Spleen (tissue), 11 donors: ENCODE results near the gene ANKRD6. TPM values are rescaled to one million over a fixed set of nuclear protein-coding genes. Genes with fewer than 3 reads are reported as not detected.

Source experiments
- DNase-seq: peaks from one replicate; pipeline ENCODE4 v3.0.0-alpha.2; 2020
- H3K27ac ChIP-seq, 8 donors: fragments of 200-600 bp; sonication (generic) in 7 of 8; 1 replicate in 4 of 8; 2 replicates in 4 of 8; pipeline versions ENCODE4 v1.5.0 to v1.8.0; 2016 to 2021; ENCODE audit warnings: inconsistent platforms in 4 of 8, mild to moderate bottlenecking in 4 of 8, moderate library complexity in 1 of 8
- H3K27me3 ChIP-seq, 7 donors: fragments of 200-600 bp; sonication (generic) in 6 of 7; replicated peaks in 1 of 7; 1 replicate in 4 of 7; 2 replicates in 3 of 7; pipeline versions ENCODE4 v1.5.0 to v1.8.0; 2016 to 2021; ENCODE audit warnings: inconsistent platforms in 3 of 7, mild to moderate bottlenecking in 1 of 7
- H3K36me3 ChIP-seq, 6 donors: fragments of 200-600 bp; sonication (generic) in 5 of 6; 1 replicate in 4 of 6; 2 replicates in 2 of 6; pipeline versions ENCODE4 v1.5.0 to v1.8.0; 2016 to 2021; ENCODE audit warnings: inconsistent platforms in 2 of 6
- H3K4me1 ChIP-seq, 6 donors: fragments of 200-600 bp; sonication (generic) in 5 of 6; 1 replicate in 3 of 6; 2 replicates in 3 of 6; pipeline versions ENCODE4 v1.5.0 to v1.8.0; 2016 to 2021; ENCODE audit warnings: inconsistent platforms in 3 of 6
- H3K4me3 ChIP-seq, 8 donors: fragments of 200-600 bp; sonication (generic) in 7 of 8; 1 replicate in 4 of 8; 2 replicates in 4 of 8; pipeline versions ENCODE4 v1.5.0 to v1.8.0; 2016 to 2021; ENCODE audit warnings: inconsistent platforms in 4 of 8, mild to moderate bottlenecking in 4 of 8, moderate library complexity in 2 of 8
- H3K9me3 ChIP-seq, 8 donors: fragments of 200-600 bp; sonication (generic) in 7 of 8; 1 replicate in 4 of 8; 2 replicates in 4 of 8; pipeline versions ENCODE4 v1.5.0 to v1.8.0; 2016 to 2021; ENCODE audit warnings: inconsistent platforms in 4 of 8
- POLR2A ChIP-seq, 3 donors: fragments of 450-650 bp; IDR thresholded peaks; one replicate each; pipeline ENCODE4 v1.5.1; 2017; ENCODE audit warnings: antibody characterized with exemption in 3 of 3, mild to moderate bottlenecking in 1 of 3
- POLR2AphosphoS5 ChIP-seq, 3 donors: sonication (generic); formaldehyde crosslinking; IDR thresholded peaks; one replicate each; pipeline ENCODE4 v1.5.1; 2017; ENCODE audit warnings: antibody characterized with exemption in 3 of 3
- WGBS, 5 donors: extraction: QIAGEN DNeasy Blood & Tissue Kit in 3 of 5; methylation state at CpG; one replicate each; pipeline versions ENCODE4 v1.1.5 to v1.1.7; 2013 to 2018; 5-methylcytosine and 5-hydroxymethylcytosine counted together
- intact Hi-C: fragments of 100-400 bp; cut with DNase I; formaldehyde crosslinking; loops from one replicate; pipeline ENCODE4 v1.15.0; 2023; ENCODE audit warnings: low total_unique reads
- polyA plus RNA-seq, 3 donors: library from polyadenylated mRNA; stranded (reverse); fragments of 200-250 nt; gene quantifications; one replicate each; pipeline ENCODE4 v1.2.1, GENCODE V29; 2013
- total RNA-seq, 7 donors: library from RNA; depleted of rRNA in 3 of 7; stranded (reverse); fragments of >200 nt in 3 of 7; fragmentation: NEBNext Ultra II Directional in 4 of 7; extraction: Animal tissue kit (Norgen Biotek cat#: 25700) in 4 of 7; gene quantifications; one replicate each; pipeline versions ENCODE4 v1.1.0 to v1.2.1, GENCODE V29; 2016 to 2021
- TF ChIP-seq, protein P1 (sequence below), 11 experiments: fragments of 200-600 bp in 7 of 11; fragments of 450-650 bp in 4 of 11; sonication (generic) in 4 of 11; IDR thresholded peaks in 8 of 11; conservative IDR thresholded peaks in 3 of 11; 1 replicate in 7 of 11; 2 replicates in 4 of 11; pipeline versions ENCODE4 v1.4.0 to v1.8.0; 2016 to 2021; ENCODE audit warnings: antibody characterized with exemption in 11 of 11, inconsistent platforms in 4 of 11, mild to moderate bottlenecking in 1 of 11
- donor health status: healthy with polysubstance abuse.
- donor health status: DM: no; HTN: no; CAD: no; lungs with moderate emphysema.
- donor health status: DM: no; HTN: no; CAD: no.
- donor health status: Bipolar disorder and iron deficiency.
- donor health status: healthy.
- donor health status: DM: no; HTN: no; CAD: no.
- donor health status: DM: yes; HTN: yes; CAD: no.

The ANKRD6 gene
- total and polyA plus RNA-seq, 10 donors: 2.2 to 18.4 (median 7.7) TPM

DNA sequence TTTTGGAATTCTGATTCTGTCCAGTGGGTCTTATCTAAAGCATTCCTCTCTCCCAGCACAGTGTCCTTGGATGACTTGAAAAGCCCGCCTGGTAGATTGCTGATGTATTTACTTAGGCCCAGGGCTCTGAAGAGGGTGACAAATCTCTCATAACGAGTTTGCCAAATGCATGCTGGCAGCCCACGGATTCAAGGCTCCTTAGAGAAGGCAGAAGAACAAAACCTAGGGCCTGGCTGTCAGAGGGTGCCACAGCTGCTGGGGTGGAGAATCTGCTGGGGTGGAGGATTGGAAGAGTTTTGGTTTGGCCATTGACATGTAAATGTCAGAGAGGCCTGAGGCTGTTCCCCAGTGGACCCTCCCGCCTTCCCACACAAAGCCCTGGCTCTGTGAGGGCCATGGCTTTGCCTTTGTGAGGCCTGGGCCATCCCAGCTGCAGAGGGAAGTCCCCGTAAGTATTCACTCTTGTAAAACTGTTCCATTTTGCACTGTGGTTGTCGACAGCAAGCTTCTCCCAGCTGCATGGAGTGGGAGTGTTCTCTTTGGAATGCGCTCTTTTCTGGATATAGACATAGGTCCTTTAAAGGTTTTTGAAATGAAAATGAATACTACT lies 50.3 kb downstream of the ANKRD6 start:
- H3K36me3 ChIP-seq: no peaks in the 10 kb centered on the region
- no peaks in the 10 kb centered on the region for H3K9me3 ChIP-seq
- DNase-seq: no peak
- H3K27me3 ChIP-seq: no peaks in the 10 kb centered on the region
- no peak for TF ChIP-seq POLR2A (IDR thresholded peaks at IDR 0.05)
- TF ChIP-seq, protein P1, sequence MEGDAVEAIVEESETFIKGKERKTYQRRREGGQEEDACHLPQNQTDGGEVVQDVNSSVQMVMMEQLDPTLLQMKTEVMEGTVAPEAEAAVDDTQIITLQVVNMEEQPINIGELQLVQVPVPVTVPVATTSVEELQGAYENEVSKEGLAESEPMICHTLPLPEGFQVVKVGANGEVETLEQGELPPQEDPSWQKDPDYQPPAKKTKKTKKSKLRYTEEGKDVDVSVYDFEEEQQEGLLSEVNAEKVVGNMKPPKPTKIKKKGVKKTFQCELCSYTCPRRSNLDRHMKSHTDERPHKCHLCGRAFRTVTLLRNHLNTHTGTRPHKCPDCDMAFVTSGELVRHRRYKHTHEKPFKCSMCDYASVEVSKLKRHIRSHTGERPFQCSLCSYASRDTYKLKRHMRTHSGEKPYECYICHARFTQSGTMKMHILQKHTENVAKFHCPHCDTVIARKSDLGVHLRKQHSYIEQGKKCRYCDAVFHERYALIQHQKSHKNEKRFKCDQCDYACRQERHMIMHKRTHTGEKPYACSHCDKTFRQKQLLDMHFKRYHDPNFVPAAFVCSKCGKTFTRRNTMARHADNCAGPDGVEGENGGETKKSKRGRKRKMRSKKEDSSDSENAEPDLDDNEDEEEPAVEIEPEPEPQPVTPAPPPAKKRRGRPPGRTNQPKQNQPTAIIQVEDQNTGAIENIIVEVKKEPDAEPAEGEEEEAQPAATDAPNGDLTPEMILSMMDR (IDR thresholded peaks at IDR 0.05 in 8 of 11, conservative IDR thresholded peaks at IDR 0.05 in 3 of 11): no peak
- TF ChIP-seq POLR2AphosphoS5 (IDR thresholded peaks at IDR 0.05): no peak
- intact Hi-C loops: no loop called here
- no peaks in the 10 kb centered on the region for H3K4me1 ChIP-seq
- no peak overlapping the region for H3K27ac ChIP-seq
- WGBS, 5 donors: 73 to 90% (median 84%) methylated on average over 7 of the region's 7 CpGs
- H3K4me3 ChIP-seq: no peak overlapping the region

DNA sequence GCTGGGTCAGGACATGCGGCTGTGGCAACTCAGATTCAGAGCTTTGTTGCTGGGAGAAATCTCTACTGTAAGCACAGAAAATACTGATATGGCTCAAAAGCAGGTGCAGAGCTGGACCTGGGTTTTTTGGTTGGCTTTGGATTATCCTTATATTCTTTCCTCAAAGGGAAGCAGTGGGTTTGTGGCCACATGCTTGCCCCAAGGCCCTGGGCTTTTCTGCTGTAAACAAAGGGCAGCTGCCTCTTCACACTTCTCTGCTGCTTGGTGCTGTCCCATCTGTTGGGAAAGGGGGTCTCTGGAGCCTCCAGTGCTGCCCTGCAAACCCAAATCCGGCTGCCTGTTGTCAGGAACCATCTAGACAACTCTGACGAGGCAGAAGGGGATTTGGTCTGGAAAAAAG lies 52.4 kb downstream of the ANKRD6 start:
- no peaks in the 10 kb centered on the region for H3K4me1 ChIP-seq
- H3K36me3 ChIP-seq: no peaks in the 10 kb centered on the region
- intact Hi-C loops: no loop called here
- no peak overlapping the region for H3K4me3 ChIP-seq
- H3K27ac ChIP-seq: no peak overlapping the region
- 84 to 98% (median 86%) methylated on average over 3 of the region's 3 CpGs for WGBS, 5 donors
- no peaks in the 10 kb centered on the region for H3K9me3 ChIP-seq
- TF ChIP-seq POLR2AphosphoS5 (IDR thresholded peaks at IDR 0.05) (no peak), POLR2A (IDR thresholded peaks at IDR 0.05) (no peak)
- TF ChIP-seq, protein P1 (IDR thresholded peaks at IDR 0.05 in 8 of 11, conservative IDR thresholded peaks at IDR 0.05 in 3 of 11): no peak
- H3K27me3 ChIP-seq: no peaks in the 10 kb centered on the region
- no peak for DNase-seq

DNA sequence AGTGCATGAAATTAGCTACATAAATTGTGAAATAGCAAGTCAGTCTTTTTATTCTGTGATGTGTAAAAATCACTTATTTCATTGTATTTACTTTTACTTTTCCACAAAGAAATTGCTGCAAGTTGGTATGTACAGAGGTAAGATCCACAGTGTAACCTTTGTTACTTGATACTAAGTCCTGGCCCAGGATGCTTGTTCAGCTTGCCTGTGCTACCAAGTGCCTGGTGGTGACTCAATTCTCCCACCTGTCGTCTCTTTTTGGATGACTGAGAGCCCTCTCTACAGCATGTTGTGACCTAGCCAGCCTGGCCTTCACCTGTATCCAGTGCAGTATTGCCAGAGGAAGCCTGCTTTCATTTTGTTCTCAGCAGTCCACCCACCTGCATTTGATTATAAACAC lies 54.9 kb downstream of the ANKRD6 start:
- no peaks in the 10 kb centered on the region for H3K36me3 ChIP-seq
- H3K4me3 ChIP-seq: no peak overlapping the region
- intact Hi-C loops: no loop called here
- H3K4me1 ChIP-seq: no peaks in the 10 kb centered on the region
- no peak for DNase-seq
- no peak for TF ChIP-seq POLR2A (IDR thresholded peaks at IDR 0.05)
- no peak for TF ChIP-seq POLR2AphosphoS5 (IDR thresholded peaks at IDR 0.05)
- TF ChIP-seq, protein P1 (IDR thresholded peaks at IDR 0.05 in 8 of 11, conservative IDR thresholded peaks at IDR 0.05 in 3 of 11): no peak
- no peak overlapping the region for H3K27ac ChIP-seq
- H3K9me3 ChIP-seq: no peaks in the 10 kb centered on the region
- WGBS, 5 donors: 47 to 76% (median 73%) methylated on average over 1 of the region's 1 CpG
- no peaks in the 10 kb centered on the region for H3K27me3 ChIP-seq

DNA sequence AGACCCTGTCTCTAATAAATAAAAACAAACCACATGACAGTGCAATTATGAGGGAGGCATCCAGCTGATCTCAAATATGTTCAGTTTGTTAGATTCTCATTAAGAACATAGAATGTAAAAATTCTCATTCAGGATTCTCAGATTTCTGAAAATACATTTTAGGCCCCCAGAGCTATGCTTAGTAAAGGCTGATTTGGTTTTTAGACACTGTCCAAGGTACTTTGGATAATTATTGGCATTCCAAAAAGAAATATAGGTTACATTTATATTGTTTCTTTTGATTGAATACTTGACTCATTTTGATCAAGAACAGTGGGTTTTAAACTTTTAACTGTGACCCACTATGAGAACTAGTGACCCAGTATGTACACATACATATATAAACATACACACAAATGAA lies 55.5 kb downstream of the ANKRD6 start:
- Histone ChIP-seq H3K4me1 (no peaks in the 10 kb centered on the region), H3K27me3 (no peaks in the 10 kb centered on the region), H3K4me3 (no peak overlapping the region), H3K36me3 (no peaks in the 10 kb centered on the region), H3K9me3 (no peaks in the 10 kb centered on the region), H3K27ac (no peak overlapping the region)
- no peak for TF ChIP-seq POLR2AphosphoS5 (IDR thresholded peaks at IDR 0.05)
- TF ChIP-seq, protein P1 (IDR thresholded peaks at IDR 0.05 in 8 of 11, conservative IDR thresholded peaks at IDR 0.05 in 3 of 11): no peak
- no peak for DNase-seq
- intact Hi-C loops: no loop called here
